GM23338 (cell line): ENCODE measurements around the gene FRS2. TPM values are rescaled to one million over a fixed set of nuclear protein-coding genes. Genes with fewer than 3 reads are reported as not detected.

ENCODE experiments used
- ATAC-seq: fragments of 200-7000 bp; cut with Tn5 transposase; 3 replicates; pipeline ENCODE4 v1.9.1; 2020
- DNase-seq: peaks from one replicate; pipeline ENCODE4 v3.0.0-alpha.2; 2015; ENCODE audit warnings: low spot score
- H2AFZ ChIP-seq: fragments of 200-600 bp; sonication (generic); 2 replicates; pipeline ENCODE4 v1.8.0; 2016; ENCODE audit warnings: antibody characterized with exemption, mild to moderate bottlenecking, moderate library complexity
- H3F3A ChIP-seq: fragments of 200-600 bp; sonication (generic); replicated peaks from 2 replicates; pipeline ENCODE4 v1.8.0; 2017; ENCODE audit warnings: antibody characterized with exemption, mixed run types, low read depth
- H3K27ac ChIP-seq: fragments of 200-600 bp; sonication (generic); 2 replicates; pipeline ENCODE4 v1.6.1; 2016; ENCODE audit warnings: low read depth
- H3K27me3 ChIP-seq: fragments of 200-600 bp; sonication (generic); 2 replicates; pipeline ENCODE4 v1.8.0; 2016; ENCODE audit warnings: mild to moderate bottlenecking, mixed run types, moderate library complexity; ENCODE audit not compliant: insufficient read depth
- H3K36me3 ChIP-seq: fragments of 200-600 bp; sonication (generic); 2 replicates; pipeline ENCODE4 v1.8.0; 2016; ENCODE audit warnings: mild to moderate bottlenecking; ENCODE audit not compliant: insufficient read depth
- H3K4me1 ChIP-seq: fragments of 200-600 bp; sonication (generic); 2 replicates; pipeline ENCODE4 v1.8.0; 2016; ENCODE audit warnings: mild to moderate bottlenecking, moderate library complexity; ENCODE audit not compliant: insufficient read depth
- H3K4me2 ChIP-seq: fragments of 200-600 bp; sonication (generic); 2 replicates; pipeline ENCODE4 v1.7.1; 2017; ENCODE audit warnings: mixed run types
- H3K4me3 ChIP-seq: fragments of 200-600 bp; sonication (generic); 2 replicates; pipeline ENCODE4 v1.6.1; 2016; ENCODE audit warnings: mixed run types
- H3K79me2 ChIP-seq: fragments of 200-600 bp; sonication (generic); replicated peaks from 2 replicates; pipeline ENCODE4 v1.8.0; 2017; ENCODE audit warnings: mild to moderate bottlenecking; ENCODE audit not compliant: insufficient read depth
- H3K9me2 ChIP-seq: fragments of 200-600 bp; sonication (generic); 2 replicates; pipeline ENCODE4 v1.8.0; 2017; ENCODE audit not compliant: insufficient read depth
- H4K20me1 ChIP-seq: fragments of 200-600 bp; sonication (generic); replicated peaks from 2 replicates; pipeline ENCODE4 v1.8.0; 2017; ENCODE audit warnings: mild to moderate bottlenecking; ENCODE audit not compliant: insufficient read depth
- H3K27ac Mint-ChIP-seq: 2 replicates; pipeline ENCODE4 v1.8.0; 2020; ENCODE audit warnings: inconsistent platforms, mild to moderate bottlenecking, moderate library complexity, mixed read lengths
- H3K27me3 Mint-ChIP-seq: 3 replicates; pipeline ENCODE4 v1.8.0; 2022; ENCODE audit warnings: low read depth, mild to moderate bottlenecking, moderate library complexity, mixed read lengths, inconsistent platforms; ENCODE audit not compliant: insufficient read depth, poor library complexity
- H3K36me3 Mint-ChIP-seq: 3 replicates; pipeline ENCODE4 v1.8.0; 2021; ENCODE audit warnings: low read depth, mild to moderate bottlenecking, inconsistent platforms, moderate library complexity, mixed read lengths
- H3K4me1 Mint-ChIP-seq: 3 replicates; pipeline ENCODE4 v1.8.0; 2020; ENCODE audit warnings: mild to moderate bottlenecking, inconsistent platforms, mixed read lengths
- H3K4me3 Mint-ChIP-seq: 3 replicates; pipeline ENCODE4 v1.8.0; 2021; ENCODE audit warnings: moderate library complexity, mild to moderate bottlenecking, inconsistent platforms, mixed read lengths
- H3K9me3 Mint-ChIP-seq: 3 replicates; pipeline ENCODE4 v1.8.0; 2020; ENCODE audit warnings: moderate library complexity, mild to moderate bottlenecking, inconsistent platforms, mixed read lengths
- CREB1 ChIP-seq: fragments of 250-450 bp; sonication (Bioruptor Pico); IDR thresholded peaks from 2 replicates; pipeline ENCODE4 v1.5.0; 2020; ENCODE audit warnings: low read depth, mild to moderate bottlenecking, moderate library complexity
- EZH2 ChIP-seq: fragments of 200-600 bp; sonication (generic); IDR thresholded peaks from one replicate; pipeline ENCODE4 v1.8.0; 2017; ENCODE audit warnings: antibody characterized with exemption, mild to moderate bottlenecking, low read depth; ENCODE audit not compliant: unreplicated experiment
- EZH2phosphoT487 ChIP-seq: fragments of 200-600 bp; sonication (generic); IDR thresholded peaks from one replicate; pipeline ENCODE4 v1.8.1; 2018; ENCODE audit warnings: antibody characterized with exemption; ENCODE audit not compliant: unreplicated experiment
- NANOG ChIP-seq: IDR thresholded peaks from 2 replicates; pipeline ENCODE4 v1.6.1; 2016; ENCODE audit warnings: antibody characterized with exemption, borderline replicate concordance
- POLR2AphosphoS5 ChIP-seq: IDR thresholded peaks from 2 replicates; pipeline ENCODE4 v1.6.1; 2016; ENCODE audit warnings: antibody characterized with exemption, low read depth
- STAT1 ChIP-seq: IDR thresholded peaks from one replicate; pipeline ENCODE4 v1.6.1; 2016; ENCODE audit warnings: antibody characterized with exemption; ENCODE audit not compliant: unreplicated experiment
- polyA plus RNA-seq: library from polyadenylated mRNA; unstranded; fragments of >200 nt; fragmentation: Nextera tagmentation; extraction: Ambion mirVana; gene quantifications from 2 replicates; pipeline ENCODE4 v1.2.1, GENCODE V29; 2016
- total RNA-seq: library from RNA; depleted of rRNA; stranded (reverse); fragments of >200 nt; shearing (Covaris generic); gene quantifications from 2 replicates; pipeline ENCODE4 v1.2.3, GENCODE V29; 2014
- TF ChIP-seq, protein P1 (sequence below): IDR thresholded peaks from one replicate; pipeline ENCODE4 v1.6.1; 2018; ENCODE audit warnings: antibody characterized with exemption; ENCODE audit not compliant: unreplicated experiment
- TF ChIP-seq, protein P2 (sequence below): IDR thresholded peaks from 2 replicates; pipeline ENCODE4 v1.6.1; 2016; ENCODE audit warnings: antibody characterized with exemption
- TF ChIP-seq, protein P3 (sequence below), 2 experiments: fragments of 200-600 bp in 1 of 2; sonication (generic) in 1 of 2; conservative IDR thresholded peaks; 2 replicates each; pipeline versions ENCODE4 v1.5.1 to v1.6.1; 2016 to 2017; ENCODE audit warnings: antibody characterized with exemption in 2 of 2, low read depth in 2 of 2, mild to moderate bottlenecking in 2 of 2, moderate library complexity in 1 of 2

The FRS2 gene
- total and polyA plus RNA-seq, 2 experiments from 2014 or later = 34.3 to 45.0 TPM

DNA sequence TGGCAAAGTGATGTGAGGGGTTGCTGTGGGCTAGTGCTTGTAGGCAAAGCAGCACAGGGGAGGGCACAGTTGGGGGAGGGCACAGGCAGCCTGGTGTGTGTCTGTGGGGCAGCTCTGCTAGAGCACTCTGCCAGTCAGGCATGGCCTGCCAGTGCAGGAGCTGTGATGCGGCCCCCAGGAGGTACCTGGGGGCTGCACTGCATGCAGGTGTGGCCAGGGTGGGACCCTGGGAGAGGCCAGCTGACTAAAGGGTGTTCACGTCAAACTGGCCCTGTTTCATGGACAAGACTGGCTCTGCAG lies 54.1 kb downstream of the FRS2 start (continued):
- no peak for TF ChIP-seq POLR2AphosphoS5
- TF ChIP-seq, protein P1, sequence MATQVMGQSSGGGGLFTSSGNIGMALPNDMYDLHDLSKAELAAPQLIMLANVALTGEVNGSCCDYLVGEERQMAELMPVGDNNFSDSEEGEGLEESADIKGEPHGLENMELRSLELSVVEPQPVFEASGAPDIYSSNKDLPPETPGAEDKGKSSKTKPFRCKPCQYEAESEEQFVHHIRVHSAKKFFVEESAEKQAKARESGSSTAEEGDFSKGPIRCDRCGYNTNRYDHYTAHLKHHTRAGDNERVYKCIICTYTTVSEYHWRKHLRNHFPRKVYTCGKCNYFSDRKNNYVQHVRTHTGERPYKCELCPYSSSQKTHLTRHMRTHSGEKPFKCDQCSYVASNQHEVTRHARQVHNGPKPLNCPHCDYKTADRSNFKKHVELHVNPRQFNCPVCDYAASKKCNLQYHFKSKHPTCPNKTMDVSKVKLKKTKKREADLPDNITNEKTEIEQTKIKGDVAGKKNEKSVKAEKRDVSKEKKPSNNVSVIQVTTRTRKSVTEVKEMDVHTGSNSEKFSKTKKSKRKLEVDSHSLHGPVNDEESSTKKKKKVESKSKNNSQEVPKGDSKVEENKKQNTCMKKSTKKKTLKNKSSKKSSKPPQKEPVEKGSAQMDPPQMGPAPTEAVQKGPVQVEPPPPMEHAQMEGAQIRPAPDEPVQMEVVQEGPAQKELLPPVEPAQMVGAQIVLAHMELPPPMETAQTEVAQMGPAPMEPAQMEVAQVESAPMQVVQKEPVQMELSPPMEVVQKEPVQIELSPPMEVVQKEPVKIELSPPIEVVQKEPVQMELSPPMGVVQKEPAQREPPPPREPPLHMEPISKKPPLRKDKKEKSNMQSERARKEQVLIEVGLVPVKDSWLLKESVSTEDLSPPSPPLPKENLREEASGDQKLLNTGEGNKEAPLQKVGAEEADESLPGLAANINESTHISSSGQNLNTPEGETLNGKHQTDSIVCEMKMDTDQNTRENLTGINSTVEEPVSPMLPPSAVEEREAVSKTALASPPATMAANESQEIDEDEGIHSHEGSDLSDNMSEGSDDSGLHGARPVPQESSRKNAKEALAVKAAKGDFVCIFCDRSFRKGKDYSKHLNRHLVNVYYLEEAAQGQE = no peak
- TF ChIP-seq EZH2phosphoT487 = no peak
- TF ChIP-seq STAT1 = no peak
- TF ChIP-seq, protein P2, sequence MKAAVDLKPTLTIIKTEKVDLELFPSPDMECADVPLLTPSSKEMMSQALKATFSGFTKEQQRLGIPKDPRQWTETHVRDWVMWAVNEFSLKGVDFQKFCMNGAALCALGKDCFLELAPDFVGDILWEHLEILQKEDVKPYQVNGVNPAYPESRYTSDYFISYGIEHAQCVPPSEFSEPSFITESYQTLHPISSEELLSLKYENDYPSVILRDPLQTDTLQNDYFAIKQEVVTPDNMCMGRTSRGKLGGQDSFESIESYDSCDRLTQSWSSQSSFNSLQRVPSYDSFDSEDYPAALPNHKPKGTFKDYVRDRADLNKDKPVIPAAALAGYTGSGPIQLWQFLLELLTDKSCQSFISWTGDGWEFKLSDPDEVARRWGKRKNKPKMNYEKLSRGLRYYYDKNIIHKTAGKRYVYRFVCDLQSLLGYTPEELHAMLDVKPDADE = no peak

DNA sequence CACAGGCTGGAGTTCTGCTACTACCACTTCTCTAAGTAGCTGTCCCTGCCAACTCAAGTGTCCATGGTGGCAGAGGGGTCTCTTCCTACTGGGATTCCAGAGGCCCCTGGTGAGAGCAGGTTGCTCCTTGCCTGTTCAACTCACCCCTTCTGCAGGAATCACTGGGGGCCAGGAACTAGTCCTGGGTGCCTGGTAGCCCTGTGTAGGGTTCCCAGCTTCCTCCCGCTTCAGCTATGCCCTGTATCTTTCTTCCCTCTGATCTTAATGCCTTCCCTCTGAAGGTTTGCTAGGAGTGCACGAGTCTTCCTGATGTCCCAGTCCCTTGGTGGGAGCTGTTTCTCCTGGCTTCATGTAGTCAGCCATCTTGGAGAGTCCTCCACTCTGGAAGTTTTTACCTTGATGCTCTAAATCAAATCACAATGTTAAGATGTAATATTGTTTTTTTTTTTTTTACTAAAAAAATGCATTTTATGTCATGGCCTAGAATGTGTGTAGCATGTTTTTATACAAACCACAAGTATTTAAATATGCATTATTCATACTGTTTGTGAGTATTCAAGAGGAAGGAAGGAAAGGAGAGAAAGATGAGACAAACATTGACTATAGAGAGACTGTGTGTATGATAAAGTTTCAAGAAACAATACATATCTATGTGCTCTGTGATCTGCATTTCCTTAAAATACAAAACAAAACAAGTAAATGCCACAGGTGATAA lies 54.7 kb downstream of the FRS2 start:
- Histone ChIP-seq H3F3A (no peaks in the 10 kb centered on the region), H4K20me1 (peaks cover 39% of the 10 kb centered on the region), H3K4me3 (no peak overlapping the region), H3K4me1 (no peaks in the 10 kb centered on the region; the same call in 1 of the 2 replicates), H3K79me2 (peaks cover 99% of the 10 kb centered on the region), H3K9me2 (no peaks in the 10 kb centered on the region), H3K27ac (peak overlapping the region; percentile 15; the same call in 1 of the 2 replicates), H2AFZ (no peak overlapping the region), H3K4me2 (no peak overlapping the region), H3K27me3 (no peaks in the 10 kb centered on the region), H3K36me3 (no peaks in the 10 kb centered on the region)
- DNase-seq (no peak), ATAC-seq (peak; percentile 31; the same call in 2 of the 3 replicates)
- Mint-ChIP-seq H3K4me1 (peaks cover 4% of the 10 kb centered on the region; the same call in 2 of the 3 replicates), H3K27me3 (peaks cover 5% of the 10 kb centered on the region), H3K9me3 (peaks cover 7% of the 10 kb centered on the region; the same call in 2 of the 3 replicates), H3K27ac (no peak overlapping the region), H3K4me3 (no peak overlapping the region), H3K36me3 (peaks cover 12% of the 10 kb centered on the region; the same call in 2 of the 3 replicates)
- TF ChIP-seq, protein P2 = no peak
- TF ChIP-seq CREB1 (CRISPR knock-in tag) (no peak), EZH2 (no peak), EZH2phosphoT487 (no peak), NANOG (no peak)
- TF ChIP-seq, protein P1 = no peak
- TF ChIP-seq, protein P3, sequence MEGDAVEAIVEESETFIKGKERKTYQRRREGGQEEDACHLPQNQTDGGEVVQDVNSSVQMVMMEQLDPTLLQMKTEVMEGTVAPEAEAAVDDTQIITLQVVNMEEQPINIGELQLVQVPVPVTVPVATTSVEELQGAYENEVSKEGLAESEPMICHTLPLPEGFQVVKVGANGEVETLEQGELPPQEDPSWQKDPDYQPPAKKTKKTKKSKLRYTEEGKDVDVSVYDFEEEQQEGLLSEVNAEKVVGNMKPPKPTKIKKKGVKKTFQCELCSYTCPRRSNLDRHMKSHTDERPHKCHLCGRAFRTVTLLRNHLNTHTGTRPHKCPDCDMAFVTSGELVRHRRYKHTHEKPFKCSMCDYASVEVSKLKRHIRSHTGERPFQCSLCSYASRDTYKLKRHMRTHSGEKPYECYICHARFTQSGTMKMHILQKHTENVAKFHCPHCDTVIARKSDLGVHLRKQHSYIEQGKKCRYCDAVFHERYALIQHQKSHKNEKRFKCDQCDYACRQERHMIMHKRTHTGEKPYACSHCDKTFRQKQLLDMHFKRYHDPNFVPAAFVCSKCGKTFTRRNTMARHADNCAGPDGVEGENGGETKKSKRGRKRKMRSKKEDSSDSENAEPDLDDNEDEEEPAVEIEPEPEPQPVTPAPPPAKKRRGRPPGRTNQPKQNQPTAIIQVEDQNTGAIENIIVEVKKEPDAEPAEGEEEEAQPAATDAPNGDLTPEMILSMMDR (conservative IDR thresholded peaks at IDR 0.05; ENCODE audit: low read depth in 2 of 2) = no peak
